SJCRH30 (cell line): ENCODE results near the gene MYOG. TPM values are rescaled to one million over a fixed set of nuclear protein-coding genes. Genes with fewer than 3 reads are reported as not detected.

Experiments
- DNase-seq, 2 experiments: peaks; one replicate each; pipeline ENCODE4 v3.0.0-alpha.2; 2015 to 2020
- H3K27ac ChIP-seq: fragments of 250-450 bp; sonication (Bioruptor Pico); 2 replicates; pipeline ENCODE4 v1.5.1; 2020; ENCODE audit warnings: mild to moderate bottlenecking, moderate library complexity
- H3K27me3 ChIP-seq: fragments of 250-450 bp; sonication (Bioruptor Pico); 2 replicates; pipeline ENCODE4 v1.5.1; 2020; ENCODE audit warnings: mild to moderate bottlenecking, moderate library complexity
- H3K36me3 ChIP-seq: fragments of 250-450 bp; sonication (Bioruptor Pico); 2 replicates; pipeline ENCODE4 v1.5.1; 2020; ENCODE audit warnings: mild to moderate bottlenecking, moderate library complexity
- H3K4me1 ChIP-seq: fragments of 250-450 bp; sonication (Bioruptor Pico); 2 replicates; pipeline ENCODE4 v1.5.1; 2020; ENCODE audit warnings: mild to moderate bottlenecking, moderate library complexity
- H3K4me3 ChIP-seq: fragments of 250-450 bp; sonication (Bioruptor Pico); 2 replicates; pipeline ENCODE4 v1.5.1; 2020; ENCODE audit warnings: mild to moderate bottlenecking, moderate library complexity
- H3K9me3 ChIP-seq: fragments of 250-450 bp; sonication (Bioruptor Pico); replicated peaks from 2 replicates; pipeline ENCODE4 v1.5.1; 2020; ENCODE audit warnings: mild to moderate bottlenecking, moderate library complexity
- total RNA-seq: library from RNA; depleted of rRNA; stranded (reverse); fragments of >200 nt; shearing (Covaris generic); gene quantifications from 2 replicates; pipeline ENCODE4 v1.2.3, GENCODE V29; 2014

The MYOG gene
- total RNA-seq, 1 experiment from 2014 or later, result 525 TPM

GRCh38 chr1:203075236-203076030 lies 10.4 kb downstream of the MYOG start:
- no peak overlapping the region for H3K4me3 ChIP-seq
- no peaks in the 10 kb centered on the region for H3K4me1 ChIP-seq
- H3K36me3 ChIP-seq, result peaks cover 57% of the 10 kb centered on the region
- H3K27ac ChIP-seq, result no peak overlapping the region
- H3K9me3 ChIP-seq, result no peaks in the 10 kb centered on the region
- H3K27me3 ChIP-seq, result no peaks in the 10 kb centered on the region
- no peak for DNase-seq

GRCh38 chr1:203074610-203075009 lies 11.2 kb downstream of the MYOG start:
- H3K4me3 ChIP-seq, result no peak overlapping the region
- H3K36me3 ChIP-seq, result peaks cover 60% of the 10 kb centered on the region
- no peak overlapping the region for H3K27ac ChIP-seq
- H3K27me3 ChIP-seq, result no peaks in the 10 kb centered on the region
- no peak for DNase-seq
- H3K4me1 ChIP-seq, result peaks cover 6% of the 10 kb centered on the region
- no peaks in the 10 kb centered on the region for H3K9me3 ChIP-seq

DNA sequence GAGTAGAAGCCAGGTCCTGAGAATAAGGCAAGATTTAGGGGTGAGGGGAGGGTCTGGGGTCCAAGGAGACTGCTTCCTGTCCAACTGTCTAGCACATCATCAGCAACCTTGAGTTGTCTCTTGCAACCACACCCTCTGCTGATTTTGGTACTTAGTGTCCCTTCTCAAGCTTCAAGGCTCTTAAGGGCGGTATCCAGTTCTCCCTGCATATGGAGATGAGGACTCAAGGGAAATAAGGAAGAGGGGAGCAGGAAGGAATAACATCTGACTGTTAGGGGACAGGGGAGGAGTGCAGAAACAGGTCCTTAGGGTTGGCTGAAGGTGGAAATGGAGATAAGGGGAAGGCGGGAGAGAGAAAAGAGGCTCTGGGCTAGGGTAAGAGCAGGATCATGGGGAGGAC lies 12.3 kb downstream of the MYOG start:
- H3K4me3 ChIP-seq, result no peak overlapping the region
- no peaks in the 10 kb centered on the region for H3K27me3 ChIP-seq
- H3K9me3 ChIP-seq, result no peaks in the 10 kb centered on the region
- H3K27ac ChIP-seq, result no peak overlapping the region
- DNase-seq, result no peak
- peaks cover 62% of the 10 kb centered on the region for H3K36me3 ChIP-seq
- H3K4me1 ChIP-seq, result peaks cover 17% of the 10 kb centered on the region

GRCh38 chr1:203072911-203073310 lies 12.9 kb downstream of the MYOG start:
- no peak overlapping the region for H3K4me3 ChIP-seq
- no peak overlapping the region for H3K27ac ChIP-seq
- no peaks in the 10 kb centered on the region for H3K27me3 ChIP-seq
- H3K9me3 ChIP-seq, result no peaks in the 10 kb centered on the region
- no peak for DNase-seq
- H3K36me3 ChIP-seq, result peaks cover 65% of the 10 kb centered on the region
- peaks cover 22% of the 10 kb centered on the region for H3K4me1 ChIP-seq

- H3K4me1 ChIP-seq, result peaks cover 28% of the 10 kb centered on the region
- H3K36me3 ChIP-seq, result peaks cover 62% of the 10 kb centered on the region
- H3K9me3 ChIP-seq, result no peaks in the 10 kb centered on the region
Observed at GRCh38 chr1:203072002-203072602, 13.7 kb downstream of the MYOG start.

DNA sequence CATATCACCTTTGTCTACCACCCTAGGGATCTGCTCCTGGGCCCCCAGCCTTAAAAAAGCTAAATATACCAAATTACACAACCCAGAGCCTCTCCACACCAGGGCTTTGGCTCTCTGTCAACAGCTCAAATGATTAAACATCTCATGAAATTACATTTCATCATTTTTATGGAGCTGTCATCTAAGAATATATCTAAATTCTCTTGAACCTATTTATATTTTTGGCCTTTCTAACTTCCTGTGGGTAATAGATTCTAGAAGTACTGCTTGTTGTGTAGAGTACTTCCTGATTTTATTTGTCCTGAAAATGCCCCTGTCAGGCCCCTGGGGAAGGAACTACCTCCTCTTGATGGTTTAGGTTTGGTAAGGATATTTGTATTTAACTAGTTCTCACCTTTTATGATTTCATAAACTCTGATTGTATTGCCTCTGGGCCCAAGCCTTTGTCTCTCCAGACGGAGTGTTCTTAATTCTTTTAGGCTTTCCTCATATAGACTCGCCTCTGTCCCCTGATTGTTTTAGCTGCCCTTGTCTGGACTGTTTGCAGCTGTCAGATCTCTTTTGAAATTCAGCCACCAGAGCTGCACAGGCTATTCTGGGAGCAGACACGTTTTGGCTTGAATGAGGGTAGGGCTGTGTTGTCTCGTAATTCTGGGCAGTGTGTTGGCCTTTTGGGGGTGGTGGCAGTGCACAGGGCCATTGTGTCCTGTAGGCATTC lies 16.6 kb downstream of the MYOG start:
- DNase-seq, result peak; percentile 83 to 93
- Histone ChIP-seq H3K36me3 (peaks cover 54% of the 10 kb centered on the region), H3K4me1 (peaks cover 41% of the 10 kb centered on the region), H3K27me3 (no peaks in the 10 kb centered on the region), H3K4me3 (no peak overlapping the region), H3K9me3 (no peaks in the 10 kb centered on the region), H3K27ac (peak overlapping the region; percentile 87)

More at GRCh38 chr1:203072002-203072602, 13.7 kb downstream of the MYOG start:
- Histone ChIP-seq H3K27me3 (no peaks in the 10 kb centered on the region), H3K4me3 (no peak overlapping the region), H3K27ac (no peak overlapping the region)
- DNase-seq, result no peak

GRCh38 chr1:203066965-203067364 lies 18.8 kb downstream of the MYOG start:
- no peak overlapping the region for H3K27ac ChIP-seq
- H3K27me3 ChIP-seq, result no peaks in the 10 kb centered on the region
- peaks cover 35% of the 10 kb centered on the region for H3K36me3 ChIP-seq
- no peak for DNase-seq
- H3K9me3 ChIP-seq, result no peaks in the 10 kb centered on the region
- H3K4me3 ChIP-seq, result no peak overlapping the region
- H3K4me1 ChIP-seq, result peaks cover 41% of the 10 kb centered on the region

GRCh38 chr1:203065986-203066385 lies 19.8 kb downstream of the MYOG start:
- Histone ChIP-seq H3K27me3 (no peaks in the 10 kb centered on the region), H3K27ac (no peak overlapping the region), H3K9me3 (no peaks in the 10 kb centered on the region), H3K36me3 (peaks cover 27% of the 10 kb centered on the region), H3K4me3 (no peak overlapping the region), H3K4me1 (peaks cover 41% of the 10 kb centered on the region)
- no peak for DNase-seq

GRCh38 chr1:203065191-203065590 lies 20.6 kb downstream of the MYOG start:
- Histone ChIP-seq H3K36me3 (peaks cover 34% of the 10 kb centered on the region), H3K4me3 (no peak overlapping the region), H3K27me3 (no peaks in the 10 kb centered on the region), H3K27ac (no peak overlapping the region), H3K4me1 (peaks cover 40% of the 10 kb centered on the region), H3K9me3 (no peaks in the 10 kb centered on the region)
- peak; percentile 90 to 93 for DNase-seq

- DNase-seq, result no peak
- Histone ChIP-seq H3K27me3 (no peaks in the 10 kb centered on the region), H3K36me3 (peaks cover 36% of the 10 kb centered on the region), H3K4me3 (no peak overlapping the region), H3K27ac (no peak overlapping the region), H3K9me3 (no peaks in the 10 kb centered on the region), H3K4me1 (peaks cover 22% of the 10 kb centered on the region)
Observed at GRCh38 chr1:203063287-203063686, 22.5 kb downstream of the MYOG start.

DNA sequence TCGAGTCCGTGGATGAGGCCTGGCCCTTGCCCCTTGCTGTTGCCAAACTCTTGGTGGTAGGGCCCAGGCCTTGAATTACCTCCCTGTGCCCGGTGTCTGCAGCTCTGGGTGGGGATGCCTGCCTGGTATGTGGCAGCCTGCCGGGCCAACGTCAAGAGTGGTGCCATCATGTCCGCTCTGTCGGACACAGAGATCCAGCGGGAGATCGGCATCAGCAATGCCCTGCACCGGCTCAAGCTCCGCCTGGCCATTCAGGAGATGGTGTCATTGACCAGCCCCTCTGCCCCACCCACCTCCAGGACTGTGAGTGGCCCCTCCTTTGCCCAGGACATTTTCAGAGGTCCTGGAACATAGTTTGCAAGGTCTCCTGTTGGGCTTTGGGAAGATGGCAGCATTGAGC lies 25.7 kb downstream of the MYOG start:
- no peaks in the 10 kb centered on the region for H3K27me3 ChIP-seq

DNA sequence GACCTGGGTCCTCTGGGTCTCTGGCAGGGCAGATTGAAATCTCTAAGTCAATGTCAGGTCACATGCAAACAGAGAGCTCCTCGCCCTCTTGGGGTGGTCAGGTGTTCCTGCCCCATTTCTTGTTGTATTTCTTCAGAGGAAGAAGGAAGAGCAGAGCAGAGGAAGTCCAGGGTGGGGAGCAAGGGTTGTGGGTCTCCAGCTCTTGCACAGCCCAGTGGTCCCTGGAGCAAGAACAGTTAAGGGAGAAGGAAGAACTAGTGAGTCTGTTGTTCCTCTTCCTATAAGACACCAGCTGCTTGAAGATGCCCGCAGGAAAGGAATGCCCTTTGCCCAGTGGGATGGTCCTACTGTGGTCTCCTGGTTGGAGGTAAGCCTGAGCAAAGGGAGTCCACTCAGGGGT lies 26.3 kb downstream of the MYOG start:
- Histone ChIP-seq H3K4me1 (peaks cover 10% of the 10 kb centered on the region), H3K27ac (no peak overlapping the region), H3K9me3 (no peaks in the 10 kb centered on the region), H3K4me3 (no peak overlapping the region), H3K36me3 (peaks cover 49% of the 10 kb centered on the region), H3K27me3 (no peaks in the 10 kb centered on the region)
- DNase-seq, result no peak

More for the DNA sequence above, 25.7 kb downstream of the MYOG start:
- Histone ChIP-seq H3K9me3 (no peaks in the 10 kb centered on the region), H3K36me3 (peaks cover 48% of the 10 kb centered on the region), H3K4me3 (no peak overlapping the region), H3K4me1 (peaks cover 13% of the 10 kb centered on the region), H3K27ac (no peak overlapping the region)
- no peak for DNase-seq

DNA sequence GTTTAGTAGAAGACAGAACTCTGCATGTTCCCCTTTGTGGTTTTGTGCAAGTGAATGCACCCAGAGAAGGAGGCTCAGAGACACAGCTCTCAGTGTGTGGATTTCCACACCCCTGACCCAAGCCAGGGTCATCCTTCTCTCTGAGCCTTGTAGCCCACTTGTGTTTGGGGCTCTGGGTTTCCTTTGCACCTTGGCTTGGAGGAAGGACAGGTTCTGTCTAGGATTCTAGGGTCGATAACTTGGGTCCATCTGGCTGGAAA lies 27.2 kb downstream of the MYOG start:
- Histone ChIP-seq H3K4me3 (no peak overlapping the region), H3K27ac (no peak overlapping the region), H3K4me1 (peaks cover 19% of the 10 kb centered on the region), H3K36me3 (peaks cover 55% of the 10 kb centered on the region), H3K27me3 (no peaks in the 10 kb centered on the region), H3K9me3 (no peaks in the 10 kb centered on the region)
- no peak for DNase-seq

- H3K4me3 ChIP-seq, result no peak overlapping the region
- no peaks in the 10 kb centered on the region for H3K9me3 ChIP-seq
- peak in 1 of 2 experiments; percentile 38 for DNase-seq
- no peaks in the 10 kb centered on the region for H3K27me3 ChIP-seq
- peaks cover 55% of the 10 kb centered on the region for H3K36me3 ChIP-seq
- no peak overlapping the region for H3K27ac ChIP-seq
- peaks cover 24% of the 10 kb centered on the region for H3K4me1 ChIP-seq
Observed at GRCh38 chr1:203057911-203058675, 27.7 kb downstream of the MYOG start.

DNA sequence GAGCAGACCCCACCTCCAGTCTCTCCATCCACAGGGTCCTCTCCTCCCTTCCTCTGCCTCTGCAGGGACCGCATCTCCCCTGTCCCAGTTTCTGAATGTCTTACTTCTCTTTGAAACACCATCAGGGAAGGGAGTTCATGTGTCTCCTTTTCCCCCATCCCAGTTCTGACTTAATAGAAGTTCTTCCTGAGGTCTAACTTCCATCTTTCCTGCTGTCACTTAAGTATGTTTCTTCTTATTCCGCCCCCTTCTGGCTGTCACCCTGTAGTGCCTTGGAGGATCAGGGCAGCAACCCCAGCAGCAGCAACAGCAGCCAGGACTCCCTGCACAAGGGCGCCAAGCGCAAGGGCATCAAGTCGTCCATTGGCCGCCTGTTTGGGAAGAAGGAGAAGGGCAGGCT lies 29.3 kb downstream of the MYOG start:
- no peaks in the 10 kb centered on the region for H3K27me3 ChIP-seq
- H3K36me3 ChIP-seq, result peaks cover 55% of the 10 kb centered on the region
- no peak overlapping the region for H3K27ac ChIP-seq

More for the DNA sequence above, 29.3 kb downstream of the MYOG start:
- H3K4me3 ChIP-seq, result no peak overlapping the region
- DNase-seq, result no peak
- H3K4me1 ChIP-seq, result peaks cover 38% of the 10 kb centered on the region
- no peaks in the 10 kb centered on the region for H3K9me3 ChIP-seq
